Stimulated activated naive CD4-positive, alpha-beta T cell (primary cell): Measurements from ENCODE around the gene ANO10.

Experiments
- DNase-seq, 6 experiments: peaks; one replicate each; lab custom pipeline; 2025; lab: John Stamatoyannopoulos, UW

Gene ANO10

GRCh38 chr3:43346978-43347749 lies 274.6 kb downstream of the ANO10 start:
- peak in 4 of 6 experiments; percentile 19 to 78 (median 76) for DNase-seq

- no peak for DNase-seq
These were observed 275.9 kb downstream of the ANO10 start for GRCh38 chr3:43345877-43346276.

GRCh38 chr3:43345246-43345645 lies 276.6 kb downstream of the ANO10 start:
- DNase-seq, result no peak

DNA sequence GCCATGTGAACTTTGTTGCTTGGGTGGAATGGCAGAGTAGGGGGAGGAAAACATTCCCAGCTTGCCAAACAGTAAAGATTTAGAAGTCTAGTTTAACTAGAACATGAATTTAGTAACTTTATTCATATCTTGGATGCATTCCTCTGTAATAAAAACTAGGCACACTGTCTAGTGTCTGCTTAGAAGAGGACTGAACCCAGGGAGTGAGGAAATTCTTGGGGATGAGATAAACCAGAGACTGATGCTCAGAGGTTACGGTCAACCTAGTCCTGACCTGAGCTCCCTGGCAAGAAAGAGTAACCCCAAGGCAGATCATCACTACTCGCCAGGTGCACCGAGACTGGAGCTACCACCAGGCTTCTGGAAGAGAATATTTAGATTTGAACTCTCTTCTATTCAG lies 277.3 kb downstream of the ANO10 start:
- DNase-seq, result no peak

DNA sequence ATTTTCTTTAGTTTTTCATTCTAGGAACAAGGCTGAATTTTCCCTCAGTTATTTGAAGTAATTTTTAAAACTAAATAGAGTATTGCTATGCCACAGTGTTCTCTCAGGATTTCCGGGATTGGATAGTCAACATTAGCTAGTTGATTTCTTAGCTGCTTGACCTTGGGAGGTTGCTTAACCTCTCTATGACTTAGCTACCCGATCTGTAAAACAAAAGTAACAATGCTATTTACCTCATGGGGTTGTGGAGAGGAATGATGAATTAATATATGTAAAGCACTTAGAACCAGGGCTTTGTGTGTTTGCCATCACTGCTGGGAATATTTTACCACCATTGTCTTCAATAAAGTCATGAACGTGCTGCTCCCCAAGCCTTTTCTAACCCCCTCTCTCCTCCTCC lies 278.0 kb downstream of the ANO10 start:
- DNase-seq, result no peak

DNA sequence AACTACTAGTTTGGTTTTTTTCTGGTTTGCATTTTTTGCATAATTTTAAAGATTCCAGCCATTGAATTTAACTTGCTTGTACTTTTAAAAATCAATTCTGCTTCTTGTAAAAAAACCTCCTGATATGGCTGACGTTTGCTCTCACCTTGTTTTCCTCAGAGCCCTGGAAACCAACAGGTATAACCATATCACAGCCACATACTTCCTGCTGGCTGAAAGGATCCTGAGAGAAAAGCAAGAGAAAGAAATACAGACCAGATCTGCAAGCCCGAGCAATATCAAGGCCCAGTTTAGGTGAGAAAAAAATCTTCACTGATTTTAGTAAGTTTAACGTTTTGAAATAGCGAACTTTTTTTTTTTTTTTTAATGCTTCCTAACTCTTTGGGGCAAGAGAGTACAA lies 278.6 kb downstream of the ANO10 start:
- peak in 3 of 6 experiments; percentile 15 to 28 (median 19) for DNase-seq

DNA sequence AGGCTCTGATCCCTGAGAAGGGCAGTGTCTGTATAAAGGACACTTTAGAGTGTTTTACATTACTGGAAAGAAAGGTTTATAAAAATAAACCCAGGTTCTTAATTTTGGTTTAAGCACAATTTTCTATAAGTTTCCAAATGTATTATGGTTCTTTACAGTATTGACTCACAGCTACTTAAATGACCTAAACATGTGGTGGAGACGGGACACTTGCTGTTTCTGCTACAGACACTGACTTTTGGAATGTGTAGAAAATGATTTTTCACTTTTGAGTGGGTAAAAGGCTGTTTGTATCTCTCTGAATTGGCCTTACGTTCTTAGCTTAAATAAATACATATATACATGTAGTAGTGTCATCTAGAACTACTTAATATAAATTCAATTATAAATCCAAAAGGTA lies 280.0 kb downstream of the ANO10 start:
- no peak for DNase-seq

GRCh38 chr3:43340403-43340802 lies 281.4 kb downstream of the ANO10 start:
- no peak for DNase-seq

- peak in 1 of 6 experiments; percentile 15 for DNase-seq
These were observed 283.5 kb downstream of the ANO10 start for GRCh38 chr3:43338295-43338694.

GRCh38 chr3:43335799-43336198 lies 286.0 kb downstream of the ANO10 start:
- no peak for DNase-seq

DNA sequence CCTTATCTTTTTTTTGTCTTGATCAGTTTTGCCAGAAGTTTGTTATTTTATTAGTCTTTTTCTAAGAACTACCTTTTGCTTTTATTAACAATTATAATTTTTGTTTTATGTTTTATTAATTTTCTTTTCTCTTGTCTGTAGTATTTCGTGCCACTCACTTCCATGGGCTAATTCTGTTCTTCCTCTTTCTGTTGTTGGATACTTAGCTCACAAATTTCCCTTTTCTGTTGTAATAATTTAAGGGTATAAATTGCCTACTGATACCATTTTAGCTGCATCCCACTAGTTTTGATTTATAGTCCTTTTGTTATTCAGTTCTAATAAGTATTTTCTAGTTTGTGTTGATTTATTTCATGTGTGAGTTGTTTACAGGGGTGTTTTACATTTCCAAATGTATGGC lies 286.8 kb downstream of the ANO10 start:
- DNase-seq, result no peak

DNA sequence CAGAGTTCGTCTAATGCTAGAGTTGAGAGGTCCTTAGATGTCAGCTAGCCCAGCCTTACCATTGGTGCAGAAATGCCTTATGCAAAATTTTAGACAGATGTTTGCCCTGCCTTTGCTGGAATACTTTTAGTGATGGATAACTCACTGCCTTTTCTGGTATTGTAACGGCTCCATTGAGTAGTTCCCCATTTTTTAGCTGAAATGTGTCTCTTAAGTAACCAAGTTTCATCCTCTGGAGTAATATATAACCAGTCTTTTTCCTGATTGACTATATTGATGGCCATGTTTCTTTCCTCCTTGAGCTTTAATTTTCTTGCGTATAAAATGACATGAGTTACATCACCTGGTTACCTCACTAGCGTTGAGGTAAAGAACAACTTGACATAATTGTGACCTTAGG lies 290.4 kb downstream of the ANO10 start:
- DNase-seq, result no peak

DNA sequence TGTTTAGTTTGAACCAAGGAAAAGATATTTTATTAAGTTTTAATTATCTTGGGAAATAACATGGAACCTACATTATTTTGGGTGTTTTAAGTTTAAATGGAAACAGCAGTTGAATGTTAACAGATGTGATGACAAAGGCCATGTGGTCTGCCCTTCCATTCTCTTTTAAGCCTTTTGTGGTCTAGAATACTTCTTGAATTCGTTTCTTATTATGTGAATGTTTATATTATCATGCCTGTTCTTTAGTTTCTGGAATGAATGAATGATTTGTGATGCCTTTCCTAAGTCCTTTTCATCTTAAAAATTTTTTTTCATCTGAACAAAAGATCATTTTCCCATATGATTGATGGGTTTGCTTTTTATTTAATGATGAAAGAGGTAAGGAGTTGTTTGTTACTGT lies 290.8 kb downstream of the ANO10 start:
- DNase-seq, result no peak

DNA sequence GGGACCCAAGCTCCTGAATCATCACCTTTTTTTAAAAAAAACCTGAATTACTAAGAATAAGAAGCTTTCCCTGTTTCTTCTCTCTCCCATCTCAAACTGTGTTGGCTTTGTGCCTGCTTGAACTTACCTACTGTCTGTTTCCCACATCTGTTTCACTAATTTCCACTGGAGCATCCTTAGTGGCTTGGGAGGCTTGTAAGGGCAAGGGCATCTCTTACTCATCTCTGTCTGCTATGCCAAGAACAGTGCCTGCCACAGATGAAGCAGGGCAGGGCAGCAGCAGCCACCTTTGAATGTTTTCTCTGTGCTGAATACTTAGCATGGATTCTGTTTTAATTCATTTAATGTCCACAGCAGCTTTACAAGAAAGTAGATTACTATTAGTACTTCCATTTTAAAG lies 293.2 kb downstream of the ANO10 start:
- no peak for DNase-seq

GRCh38 chr3:43327582-43327979 lies 294.2 kb downstream of the ANO10 start:
- DNase-seq, result no peak

- no peak for DNase-seq
These were observed 294.8 kb downstream of the ANO10 start for GRCh38 chr3:43326891-43327581.

DNA sequence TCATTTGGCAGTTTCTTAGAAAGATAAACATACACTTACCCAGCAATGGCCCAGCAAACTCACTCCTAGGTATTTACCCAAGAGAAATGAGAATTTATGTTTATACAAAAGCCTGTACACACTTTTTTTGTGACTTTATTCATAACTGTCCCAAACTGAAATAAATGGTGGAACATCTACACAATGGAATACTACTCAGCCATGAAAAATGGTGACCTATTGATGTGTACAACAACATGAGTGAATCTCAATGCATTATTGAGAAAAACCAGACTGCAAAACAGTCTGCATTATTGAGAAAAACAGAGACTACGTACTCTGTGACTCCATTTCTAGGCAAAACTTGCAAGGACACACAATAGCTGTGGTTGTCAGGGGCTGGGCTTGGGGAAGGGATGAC lies 298.3 kb downstream of the ANO10 start:
- DNase-seq, result no peak

- DNase-seq, result no peak
These were observed 301.5 kb downstream of the ANO10 start for GRCh38 chr3:43320288-43320687.

GRCh38 chr3:43319794-43320193 lies 302.0 kb downstream of the ANO10 start:
- no peak for DNase-seq

- DNase-seq, result no peak
These were observed 302.4 kb downstream of the ANO10 start for GRCh38 chr3:43319376-43319775.

- no peak for DNase-seq
These were observed 304.1 kb downstream of the ANO10 start for GRCh38 chr3:43317461-43318316.

DNA sequence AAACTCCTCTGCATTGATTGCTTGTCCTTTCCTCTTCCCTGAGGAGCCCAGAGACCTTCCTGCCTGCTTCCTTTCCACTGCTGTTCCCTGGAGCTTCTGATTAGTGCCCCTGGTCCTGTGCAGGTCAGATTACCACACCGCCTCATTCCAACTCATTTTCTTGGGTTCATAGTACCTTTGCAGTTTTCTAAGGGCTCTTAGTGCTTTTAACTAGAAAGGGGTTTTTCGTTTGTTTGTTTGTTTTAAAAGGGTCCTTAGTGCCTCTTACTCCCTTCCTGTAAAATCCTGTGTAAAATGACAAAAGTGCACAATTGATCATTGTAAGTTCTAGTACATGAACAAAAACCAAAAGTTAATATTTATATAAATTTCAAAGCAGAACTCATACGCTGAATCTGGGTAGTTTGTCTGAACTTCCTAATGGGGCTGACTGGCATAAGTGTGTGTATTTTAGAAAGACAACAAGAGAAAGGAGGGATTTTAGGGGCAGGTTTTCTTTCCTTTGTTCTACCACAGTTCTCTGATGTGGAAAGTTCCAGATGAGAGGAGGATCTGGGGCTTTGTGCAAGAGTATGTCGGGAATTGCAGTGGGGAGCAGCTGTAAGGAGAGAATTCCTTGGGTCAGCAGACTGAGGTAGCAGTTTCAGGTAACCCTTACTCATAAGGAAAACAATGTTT lies 304.9 kb downstream of the ANO10 start:
- DNase-seq, result no peak
